Activated CD8-positive, alpha-beta T cell treated with anti-CD3 and anti-CD28 coated beads for 36 hours (primary cell): Measurements from ENCODE around the gene HRC. TPM values are rescaled to one million over a fixed set of nuclear protein-coding genes. Genes with fewer than 3 reads are reported as not detected.

Experiments used
- ATAC-seq: fragments of 200-7000 bp; cut with Tn5 transposase; one replicate; pipeline ENCODE4 v1.10.0; 2021; ENCODE audit warnings: mild to moderate bottlenecking, moderate library complexity
- CTCF ChIA-PET: fragments of 350-600 bp; sonication (Branson Sonifier 250); formaldehyde crosslinking; loops from one replicate; lab custom pipeline; 2021; ENCODE audit warnings: antibody characterized with exemption; lab: Charles Lee
- POLR2A ChIA-PET: fragments of 350-600 bp; sonication (Branson Sonifier 250); formaldehyde crosslinking; loops from one replicate; lab custom pipeline; 2021; ENCODE audit warnings: antibody characterized with exemption; lab: Charles Lee
- DNase-seq: peaks from one replicate; pipeline ENCODE4 v3.0.0-alpha.2; 2020
- H3K27ac Mint-ChIP-seq: one replicate; pipeline ENCODE4 v1.8.0; 2021; ENCODE audit warnings: mild to moderate bottlenecking, mixed read lengths
- H3K27me3 Mint-ChIP-seq: one replicate; pipeline ENCODE4 v1.8.0; 2021; ENCODE audit warnings: mixed read lengths
- H3K36me3 Mint-ChIP-seq: one replicate; pipeline ENCODE4 v1.8.0; 2021; ENCODE audit warnings: low read depth, mixed read lengths
- H3K4me1 Mint-ChIP-seq: one replicate; pipeline ENCODE4 v1.8.0; 2021; ENCODE audit warnings: low read depth, mixed read lengths
- H3K4me3 Mint-ChIP-seq: one replicate; pipeline ENCODE4 v1.8.0; 2021; ENCODE audit warnings: mild to moderate bottlenecking, moderate library complexity, mixed read lengths
- H3K9me3 Mint-ChIP-seq: one replicate; pipeline ENCODE4 v1.8.0; 2021; ENCODE audit warnings: mixed read lengths
- CTCF ChIP-seq: fragments of 200-600 bp; IDR thresholded peaks from one replicate; pipeline ENCODE4 v1.8.0; 2022; ENCODE audit warnings: antibody characterized with exemption, mild to moderate bottlenecking
- intact Hi-C: fragments of 100-400 bp; cut with micrococcal nuclease; formaldehyde crosslinking; loops from one replicate; pipeline ENCODE4 v1.10.0; 2022
- total RNA-seq, 2 experiments: library from RNA; stranded (reverse); gene quantifications; one replicate each; pipeline ENCODE4 v1.2.3, GENCODE V29; 2021

HRC gene
- total RNA-seq, 2 experiments from 2014 or later = not detected

GRCh38 chr19:49194408-49194807, 39.2 kb upstream of the HRC start:
- H3K9me3 Mint-ChIP-seq = peaks cover 3% of the 10 kb centered on the region
- no peak overlapping the region for H3K4me3 Mint-ChIP-seq
- H3K36me3 Mint-ChIP-seq = no peaks in the 10 kb centered on the region
- TF ChIP-seq CTCF = no peak
- CTCF ChIA-PET = interaction anchor here (1.6 kb wide), 1 partner anchor 107 kb away, joined by 4 read pairs; no protein-coding TSS in a partner anchor
- no peak overlapping the region for H3K27ac Mint-ChIP-seq
- no peak for ATAC-seq
- H3K4me1 Mint-ChIP-seq = peaks cover 8% of the 10 kb centered on the region
- intact Hi-C loops = no loop called here
- POLR2A ChIA-PET = no interaction called here
- H3K27me3 Mint-ChIP-seq = no peaks in the 10 kb centered on the region
- no peak for DNase-seq

GRCh38 chr19:49193822-49194394, 38.7 kb upstream of the HRC start:
- no peak for DNase-seq
- Mint-ChIP-seq H3K27me3 (no peaks in the 10 kb centered on the region), H3K9me3 (peaks cover 3% of the 10 kb centered on the region), H3K4me1 (peaks cover 7% of the 10 kb centered on the region), H3K4me3 (no peak overlapping the region), H3K27ac (no peak overlapping the region), H3K36me3 (no peaks in the 10 kb centered on the region)
- no peak for TF ChIP-seq CTCF
- ChIA-PET CTCF (interaction anchor here (0.9 to 1.6 kb wide), 3 partner anchors 48 to 107 kb away, joined by 3 to 4 read pairs (median 3); partner anchors contain the start of gene LIN7B), POLR2A (no interaction called here)
- no peak for ATAC-seq
- intact Hi-C loops = no loop called here

GRCh38 chr19:49190781-49191180, 35.6 kb upstream of the HRC start:
- intact Hi-C loops = no loop called here
- H3K27ac Mint-ChIP-seq = no peak overlapping the region
- ChIA-PET POLR2A (no interaction called here), CTCF (interaction anchor here (1.0 to 1.5 kb wide), 2 partner anchors 8 to 76 kb away, joined by 3 to 4 read pairs; partner anchors contain the start of gene LIN7B)
- H3K27me3 Mint-ChIP-seq = no peaks in the 10 kb centered on the region
- H3K4me1 Mint-ChIP-seq = peaks cover 7% of the 10 kb centered on the region
- TF ChIP-seq CTCF = no peak
- H3K4me3 Mint-ChIP-seq = no peak overlapping the region
- ATAC-seq (no peak), DNase-seq (no peak)
- H3K9me3 Mint-ChIP-seq = peaks cover 4% of the 10 kb centered on the region
- no peaks in the 10 kb centered on the region for H3K36me3 Mint-ChIP-seq

GRCh38 chr19:49189259-49189658, 34.1 kb upstream of the HRC start:
- no peak for TF ChIP-seq CTCF
- POLR2A ChIA-PET = no interaction called here
- no peak overlapping the region for H3K27ac Mint-ChIP-seq

GRCh38 chr19:49188626-49189200, 33.5 kb upstream of the HRC start:
- peaks cover 7% of the 10 kb centered on the region for H3K4me1 Mint-ChIP-seq
- peaks cover 2% of the 10 kb centered on the region for H3K36me3 Mint-ChIP-seq
- intact Hi-C loops = no loop called here
- no peak overlapping the region for H3K27ac Mint-ChIP-seq
- DNase-seq = no peak
- no peaks in the 10 kb centered on the region for H3K27me3 Mint-ChIP-seq
- H3K4me3 Mint-ChIP-seq = no peak overlapping the region
- TF ChIP-seq CTCF = no peak
- no peak for ATAC-seq
- peaks cover 11% of the 10 kb centered on the region for H3K9me3 Mint-ChIP-seq
- ChIA-PET POLR2A (no interaction called here), CTCF (interaction anchor here (1.2 kb wide), 1 partner anchor 112 kb away, joined by 3 read pairs; no protein-coding TSS in a partner anchor)

More at GRCh38 chr19:49189259-49189658, 34.1 kb upstream of the HRC start:
- ATAC-seq (no peak), DNase-seq (no peak)
- Mint-ChIP-seq H3K9me3 (peaks cover 7% of the 10 kb centered on the region), H3K4me1 (peaks cover 7% of the 10 kb centered on the region), H3K36me3 (no peaks in the 10 kb centered on the region), H3K4me3 (no peak overlapping the region), H3K27me3 (no peaks in the 10 kb centered on the region)
- CTCF ChIA-PET = interaction anchor here (1.0 to 1.2 kb wide), 2 partner anchors 9 to 112 kb away, joined by 3 to 5 read pairs; no protein-coding TSS in a partner anchor
- intact Hi-C loops = no loop called here
